NCI-H1092 treated with DMSO at 0.1 percent for 48 hours (cell line): Measurements from ENCODE around the gene IFI44.

Experiments used
- DNase-seq: peaks from one replicate; lab custom pipeline; 2025; lab: John Stamatoyannopoulos, UW

Gene IFI44, protein sequence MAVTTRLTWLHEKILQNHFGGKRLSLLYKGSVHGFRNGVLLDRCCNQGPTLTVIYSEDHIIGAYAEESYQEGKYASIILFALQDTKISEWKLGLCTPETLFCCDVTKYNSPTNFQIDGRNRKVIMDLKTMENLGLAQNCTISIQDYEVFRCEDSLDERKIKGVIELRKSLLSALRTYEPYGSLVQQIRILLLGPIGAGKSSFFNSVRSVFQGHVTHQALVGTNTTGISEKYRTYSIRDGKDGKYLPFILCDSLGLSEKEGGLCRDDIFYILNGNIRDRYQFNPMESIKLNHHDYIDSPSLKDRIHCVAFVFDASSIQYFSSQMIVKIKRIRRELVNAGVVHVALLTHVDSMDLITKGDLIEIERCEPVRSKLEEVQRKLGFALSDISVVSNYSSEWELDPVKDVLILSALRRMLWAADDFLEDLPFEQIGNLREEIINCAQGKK

DNA sequence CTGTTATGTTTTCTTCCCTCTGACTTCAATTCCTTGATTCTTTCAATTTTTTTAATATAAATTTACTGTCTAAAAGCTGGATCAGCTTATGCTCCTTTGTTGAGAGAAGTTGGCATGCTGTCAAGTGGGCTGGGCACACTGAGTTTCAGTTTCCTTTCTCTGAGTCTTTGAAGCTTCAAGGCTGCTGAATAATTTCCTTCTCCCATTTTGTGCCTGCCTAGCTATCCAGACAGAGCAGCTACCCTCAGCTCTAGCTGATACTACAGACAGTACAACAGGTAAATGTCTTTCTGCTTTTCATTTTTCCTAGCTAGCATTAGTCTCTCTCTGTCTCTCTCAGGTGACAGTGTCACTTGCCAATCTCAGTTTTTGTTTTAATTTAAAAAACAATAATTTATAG lies at the start of gene IFI44:
TSS of gene IFI44 (plus strand) at position 204 of the 400 bp plus-strand sequence. CDS start 365 bp downstream, outside the sequence.
- no peak for DNase-seq

DNA sequence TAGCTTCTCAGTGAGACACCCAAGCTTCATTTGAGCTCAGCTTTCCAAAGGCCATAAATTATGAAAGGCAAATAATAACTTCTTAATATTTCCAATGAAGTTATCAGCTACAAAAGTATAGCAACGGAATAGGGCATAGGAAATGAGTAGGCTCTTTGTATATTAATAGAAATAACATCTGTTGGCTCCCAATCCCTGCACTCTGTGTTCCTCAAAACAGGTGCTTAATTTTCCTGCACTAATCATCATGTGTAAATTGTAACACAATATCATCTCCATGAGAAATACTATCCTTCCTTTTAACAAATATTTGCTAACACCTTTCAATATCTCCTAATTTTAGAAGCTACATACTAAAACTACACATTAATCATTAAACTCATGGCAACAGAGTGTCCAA lies 48.6 kb upstream of the IFI44 start:
- no peak for DNase-seq

DNA sequence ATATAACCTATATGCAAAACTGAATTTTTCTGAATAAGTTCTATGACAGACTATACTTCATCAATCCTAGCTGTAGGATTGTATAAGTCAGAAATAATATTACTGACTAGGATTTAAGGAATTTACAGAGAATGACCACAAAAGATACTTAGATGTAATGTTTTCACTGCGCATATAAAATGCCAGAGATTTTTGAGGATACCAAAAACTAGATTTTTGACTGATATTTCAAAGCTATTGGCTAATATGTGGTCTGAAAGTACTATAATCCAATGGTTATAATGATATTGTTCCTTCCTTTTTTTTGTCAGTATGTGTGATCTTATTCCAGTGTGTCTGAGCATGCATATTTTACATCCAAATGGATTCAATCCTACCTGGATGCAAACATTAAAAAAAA lies 46.4 kb upstream of the IFI44 start:
- DNase-seq = no peak

DNA sequence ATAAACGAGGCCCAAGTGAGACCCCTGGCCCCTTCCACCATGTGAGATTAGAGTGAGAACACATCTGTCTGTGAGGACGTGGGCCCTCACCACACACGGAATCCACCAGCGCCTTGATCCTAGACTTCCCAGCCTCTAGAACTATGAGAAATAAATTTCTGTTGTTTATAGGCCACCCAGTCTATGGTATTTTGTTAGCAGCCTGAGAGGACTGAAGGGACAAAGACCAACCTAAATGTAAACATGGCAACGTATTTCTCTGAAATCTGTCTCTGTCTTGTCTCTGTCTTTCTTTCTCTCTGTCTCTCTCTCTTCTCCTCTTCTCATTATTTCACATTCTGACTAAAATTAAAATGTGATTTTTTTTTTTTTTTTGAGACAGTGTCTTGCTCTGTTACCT lies 45.0 kb upstream of the IFI44 start:
- no peak for DNase-seq

DNA sequence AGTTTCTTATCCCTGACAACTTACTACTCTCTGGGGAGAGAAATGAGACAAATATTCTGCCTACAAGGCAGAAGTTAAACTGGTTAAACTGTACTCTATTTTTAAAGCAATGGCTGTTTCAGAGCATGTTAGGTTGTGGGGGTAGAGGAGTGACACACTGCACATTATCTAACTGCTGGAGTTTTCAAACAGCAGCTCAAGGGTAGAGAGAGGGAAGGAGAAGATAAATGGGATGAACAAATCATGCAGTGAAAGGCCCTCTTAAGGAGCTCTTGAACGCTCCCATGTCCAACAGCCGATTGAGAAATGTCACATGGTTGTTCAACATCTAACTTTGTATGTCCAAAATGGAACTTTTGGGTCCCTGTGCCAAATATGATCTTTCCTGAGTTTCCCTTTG lies 43.4 kb upstream of the IFI44 start:
- DNase-seq = no peak

DNA sequence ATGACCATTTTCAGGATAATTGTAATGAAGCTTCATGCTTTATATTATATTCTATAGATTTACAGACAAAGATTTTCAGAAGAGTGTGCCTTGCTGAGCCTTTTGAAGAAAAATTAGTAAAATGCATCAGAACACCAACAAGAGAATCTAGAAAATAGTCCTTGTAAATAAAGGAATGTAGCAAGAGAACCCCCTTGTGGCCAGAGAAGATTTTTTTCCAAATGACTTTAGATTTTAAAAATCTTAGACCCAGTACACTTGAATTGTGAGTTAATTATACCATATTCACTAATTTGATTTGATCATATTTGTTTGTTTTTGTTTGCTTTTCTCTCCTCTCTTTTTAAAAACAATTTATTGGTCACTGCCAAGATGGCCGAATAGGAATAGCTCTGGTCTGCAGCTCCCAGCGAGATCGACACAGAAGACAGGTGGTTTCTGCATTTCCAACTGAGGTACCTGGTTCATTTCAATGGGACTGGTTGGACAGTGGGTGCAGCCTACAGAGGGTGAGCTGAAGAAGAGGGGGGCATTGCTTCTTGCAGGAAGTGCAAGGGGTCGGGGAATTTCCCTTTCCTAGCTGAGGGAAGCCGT lies 42.2 kb upstream of the IFI44 start:
- DNase-seq = no peak

DNA sequence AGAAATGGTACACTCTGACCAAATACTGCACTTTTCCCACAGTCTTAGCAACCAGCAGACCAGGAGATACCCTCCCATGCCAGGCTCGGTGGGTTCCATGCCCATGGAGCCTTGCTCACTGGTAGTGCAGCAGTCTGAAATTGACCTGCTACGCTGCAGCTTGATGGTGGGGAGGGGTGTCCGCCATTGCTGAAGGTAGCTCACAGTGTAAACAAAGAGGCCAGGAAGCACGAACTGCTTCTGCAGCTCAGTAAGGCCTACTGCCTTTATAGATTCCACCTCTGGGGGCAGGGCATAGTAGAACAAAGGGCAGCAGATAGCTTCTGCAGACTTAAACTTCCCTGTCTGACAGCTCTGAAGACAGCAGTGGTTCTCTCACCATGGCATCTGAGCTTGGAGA lies 41.7 kb upstream of the IFI44 start:
- DNase-seq = no peak

DNA sequence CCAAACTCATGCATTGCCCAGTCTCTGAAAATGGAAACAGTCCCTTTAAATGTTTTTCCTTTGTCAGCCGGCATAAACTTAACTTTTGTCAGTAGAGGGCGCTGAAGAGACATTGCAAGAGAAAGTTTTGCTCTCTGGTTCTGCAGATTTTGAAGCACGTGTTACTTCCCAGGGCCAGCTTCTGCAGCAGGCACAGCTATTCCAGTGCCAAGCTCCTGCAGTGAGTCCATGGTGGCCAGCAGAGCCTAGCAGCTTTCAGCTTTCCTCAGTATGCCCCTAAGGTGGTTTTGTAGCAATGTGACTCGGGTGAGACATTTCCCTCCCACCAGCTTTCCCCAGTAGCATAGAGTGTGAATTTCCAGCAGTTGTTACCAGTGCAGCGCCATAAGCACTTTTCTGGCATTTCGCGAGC lies 32.0 kb upstream of the IFI44 start:
- peak; percentile 31 for DNase-seq

DNA sequence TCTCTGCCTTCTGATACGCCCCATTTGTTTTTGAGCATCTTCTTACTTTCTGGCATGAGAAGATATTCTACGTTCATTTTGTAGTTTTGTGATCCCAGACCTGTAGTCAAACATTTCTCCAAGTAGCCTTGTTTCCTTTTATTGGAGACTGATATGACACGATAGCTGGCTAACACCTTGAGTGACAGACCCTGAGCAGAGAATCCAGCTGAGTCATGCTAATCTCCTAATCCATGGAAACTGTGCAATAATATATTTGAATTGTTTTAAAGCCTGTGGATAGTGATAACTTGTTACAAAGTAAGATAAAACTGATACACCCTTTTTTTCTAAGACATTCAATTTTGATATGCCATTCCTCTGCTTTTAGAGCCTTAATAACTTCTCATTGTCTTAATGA lies 30.6 kb upstream of the IFI44 start:
- DNase-seq = no peak

DNA sequence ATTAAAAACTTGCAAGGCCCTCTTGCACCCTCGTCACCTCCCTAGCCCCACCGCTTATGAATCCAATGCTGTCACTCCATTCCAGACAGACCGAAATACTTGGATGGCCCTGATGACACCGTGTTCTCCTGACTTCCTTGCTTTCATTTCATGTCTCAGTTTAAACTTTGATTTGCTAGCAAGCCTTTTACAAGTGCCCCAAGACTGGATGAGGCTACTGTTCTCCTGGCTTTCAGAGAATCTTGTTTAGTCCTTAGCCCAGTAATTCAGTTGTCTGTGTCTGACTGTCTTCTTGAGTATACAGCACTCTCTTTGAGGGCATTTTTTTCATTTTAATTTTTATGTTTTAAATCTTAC lies 30.2 kb upstream of the IFI44 start:
- DNase-seq = no peak

DNA sequence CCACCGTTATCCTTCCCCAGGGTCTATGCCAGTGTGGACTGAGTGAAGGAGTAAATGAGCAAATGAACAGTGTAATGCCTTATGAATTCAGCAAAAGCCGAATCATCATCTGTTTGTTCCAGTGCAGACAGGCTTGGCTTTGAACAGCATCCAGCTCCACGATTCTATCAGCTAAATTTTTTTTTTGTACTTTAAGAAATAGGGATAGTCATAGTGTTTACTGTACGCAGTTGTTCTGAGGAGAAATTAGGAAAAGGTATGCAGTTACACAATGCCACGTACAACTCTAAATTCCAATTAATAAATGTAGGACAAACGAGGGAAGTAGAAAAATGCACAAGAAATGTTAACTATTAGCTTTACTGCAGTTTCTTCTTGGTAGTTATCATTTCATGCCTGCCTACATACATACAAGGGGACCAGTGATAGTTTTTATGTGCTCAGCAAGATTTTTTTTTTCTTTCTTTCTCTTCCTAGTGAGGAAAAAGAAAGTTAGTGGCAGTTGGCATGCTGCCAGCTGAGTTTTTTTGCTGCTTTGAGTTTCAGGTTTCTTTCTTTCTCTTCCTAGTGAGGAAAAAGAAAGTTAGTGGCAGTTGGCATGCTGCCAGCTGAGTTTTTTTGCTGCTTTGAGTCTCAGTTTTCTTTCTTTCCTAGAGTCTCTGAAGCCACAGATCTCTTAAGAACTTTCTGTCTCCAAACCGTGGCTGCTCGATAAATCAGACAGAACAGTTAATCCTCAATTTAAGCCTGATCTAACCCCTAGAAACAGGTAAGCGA lies 29.6 kb upstream of the IFI44 start, which contains the start of gene IFI44L:
TSS of gene IFI44L (plus strand) at position 646 of the 777 bp plus-strand sequence. CDS start 7,468 bp downstream, outside the sequence.
- no peak for DNase-seq

DNA sequence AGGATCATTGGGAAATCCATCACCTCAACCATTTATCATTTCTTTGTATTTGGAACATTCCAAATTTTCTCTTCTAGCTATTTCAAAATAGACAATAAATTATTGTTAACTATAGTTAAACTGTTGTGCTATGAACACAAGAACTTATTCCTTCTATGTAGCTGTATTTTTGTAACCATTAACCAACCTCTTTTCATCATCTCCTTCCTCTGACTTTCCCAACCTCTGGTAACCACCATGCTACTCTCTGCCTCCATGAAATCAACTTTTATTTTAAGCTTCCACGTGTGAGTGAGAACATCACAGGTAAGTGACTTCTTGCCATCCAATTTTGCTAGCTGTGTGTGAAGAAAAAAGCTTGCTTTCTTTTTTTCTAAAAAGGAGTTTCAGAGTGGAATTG lies 29.0 kb upstream of the IFI44 start:
- no peak for DNase-seq

DNA sequence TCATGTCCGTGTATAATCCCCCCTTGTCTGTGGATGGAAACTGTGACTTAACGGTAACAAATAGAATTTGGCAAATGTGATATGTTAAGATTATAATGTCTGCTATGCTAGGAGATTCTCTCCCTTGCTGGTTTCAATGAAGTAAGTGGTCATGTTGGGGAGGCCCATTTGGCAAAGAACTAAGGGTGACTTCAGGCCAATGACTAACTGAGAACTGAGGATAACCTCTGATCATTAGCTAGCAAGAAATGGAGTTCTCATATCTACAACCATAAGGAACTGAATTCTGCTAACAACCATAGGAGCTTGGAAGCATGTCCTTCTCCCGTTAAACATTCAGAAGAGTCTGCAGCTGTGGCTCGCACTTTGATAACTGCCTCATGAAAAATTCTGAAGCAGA lies 27.1 kb upstream of the IFI44 start:
- DNase-seq = no peak

DNA sequence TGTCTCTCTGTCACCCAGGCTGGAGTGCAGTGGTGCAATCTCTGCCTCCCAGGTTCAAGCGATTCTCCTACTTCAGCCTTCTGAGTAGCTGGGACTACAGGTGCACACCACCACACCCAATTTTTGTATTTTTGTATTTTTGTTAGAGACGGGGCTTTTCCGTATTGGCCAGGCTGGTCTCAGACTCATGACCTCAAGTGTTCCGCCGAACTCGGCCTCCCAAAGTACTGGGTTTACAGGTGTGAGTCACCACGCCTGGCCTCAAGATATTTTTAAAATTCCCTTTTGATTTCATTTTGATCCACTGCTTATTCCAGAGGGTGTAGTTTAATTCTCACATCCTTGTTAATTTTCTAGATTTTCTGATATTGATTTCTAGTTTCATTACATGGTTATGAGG lies 25.6 kb upstream of the IFI44 start:
- DNase-seq = no peak

DNA sequence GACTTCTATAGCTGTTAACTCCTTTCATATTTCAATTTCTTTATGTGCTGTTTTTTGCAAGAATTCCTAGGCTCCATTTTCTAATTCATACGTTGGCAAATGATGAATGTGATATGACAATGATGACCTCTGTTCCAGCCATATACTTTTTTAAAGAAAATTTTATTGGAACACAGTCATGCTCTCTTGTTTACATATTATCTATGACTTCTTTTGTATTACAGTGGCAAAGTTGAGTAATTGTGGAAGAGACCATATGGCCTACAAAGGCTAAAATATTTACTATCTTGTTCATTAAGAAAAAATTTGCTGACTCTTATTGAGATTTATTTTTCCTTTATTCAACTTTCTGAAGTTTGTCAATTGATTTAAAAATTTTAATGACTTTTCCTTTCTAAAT lies 22.3 kb upstream of the IFI44 start:
- DNase-seq = no peak

DNA sequence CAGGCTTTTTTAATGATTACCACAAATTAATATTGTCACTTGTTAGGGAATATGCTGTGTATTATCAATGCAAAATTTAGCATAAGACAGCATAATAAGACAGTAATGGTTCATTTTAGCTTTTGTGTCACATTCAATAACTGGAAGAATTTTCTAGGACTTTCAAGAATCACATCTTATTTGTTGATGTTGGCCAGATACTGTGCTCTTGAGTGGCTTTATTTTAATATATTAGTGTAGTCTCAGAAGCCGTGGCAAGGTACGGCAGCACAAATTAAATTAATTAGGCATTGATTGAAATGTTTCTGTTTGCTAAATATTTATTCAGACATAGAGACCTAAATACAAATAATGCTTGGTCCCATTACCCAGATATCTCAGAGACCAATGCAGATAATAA lies 19.0 kb upstream of the IFI44 start:
- DNase-seq = no peak

DNA sequence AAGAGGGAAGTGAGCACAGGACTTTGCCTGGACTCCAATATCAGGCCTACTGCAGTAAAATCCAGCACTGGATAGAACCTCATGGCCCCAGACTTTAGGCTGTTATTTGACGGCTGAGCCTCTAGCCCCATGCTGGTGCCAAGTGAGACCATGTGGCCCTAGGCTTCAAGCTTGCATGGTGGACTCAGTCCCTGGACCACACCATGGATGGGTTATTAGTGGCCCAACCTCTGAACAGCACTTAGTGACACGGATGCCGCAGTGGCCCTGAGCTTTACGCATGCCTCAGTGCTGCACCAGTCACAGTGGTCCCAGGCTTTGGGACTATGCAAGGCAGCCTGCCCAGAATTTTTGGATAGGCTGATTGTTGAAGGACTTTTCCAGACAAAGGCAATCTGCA lies 16.4 kb upstream of the IFI44 start:
- DNase-seq = no peak

DNA sequence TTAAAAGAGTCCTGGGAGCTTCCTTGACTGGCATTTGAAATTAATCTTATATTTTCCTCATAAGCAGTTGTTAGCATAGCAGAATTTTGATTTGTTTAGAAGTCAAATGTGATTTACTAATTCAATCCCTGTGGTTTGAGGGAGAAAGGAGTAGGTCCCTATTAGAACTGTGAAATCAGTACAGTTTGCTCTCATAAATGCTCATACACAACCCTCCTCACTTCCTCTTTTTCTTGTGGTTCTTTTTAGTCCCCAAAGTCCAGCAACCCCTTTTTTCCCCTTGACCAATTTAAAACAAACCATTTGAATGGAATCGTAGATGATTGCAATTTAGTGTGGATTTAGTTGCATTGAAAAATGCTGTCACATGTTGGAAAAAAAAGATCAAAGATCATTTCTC lies 9.2 kb upstream of the IFI44 start:
- no peak for DNase-seq

DNA sequence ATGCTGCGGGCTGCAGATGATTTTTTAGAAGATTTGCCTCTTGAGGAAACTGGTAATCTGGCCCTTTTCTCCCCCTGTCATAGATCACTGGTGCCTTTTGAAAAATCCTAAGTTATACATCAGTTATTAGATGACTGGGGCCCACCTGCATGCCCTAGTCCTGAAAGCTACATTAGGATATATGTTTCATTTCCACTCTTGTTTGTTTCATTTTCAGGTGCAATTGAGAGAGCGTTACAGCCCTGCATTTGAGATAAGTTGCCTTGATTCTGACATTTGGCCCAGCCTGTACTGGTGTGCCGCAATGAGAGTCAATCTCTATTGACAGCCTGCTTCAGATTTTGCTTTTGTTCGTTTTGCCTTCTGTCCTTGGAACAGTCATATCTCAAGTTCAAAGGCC lies 8.1 kb upstream of the IFI44 start:
- DNase-seq = no peak

DNA sequence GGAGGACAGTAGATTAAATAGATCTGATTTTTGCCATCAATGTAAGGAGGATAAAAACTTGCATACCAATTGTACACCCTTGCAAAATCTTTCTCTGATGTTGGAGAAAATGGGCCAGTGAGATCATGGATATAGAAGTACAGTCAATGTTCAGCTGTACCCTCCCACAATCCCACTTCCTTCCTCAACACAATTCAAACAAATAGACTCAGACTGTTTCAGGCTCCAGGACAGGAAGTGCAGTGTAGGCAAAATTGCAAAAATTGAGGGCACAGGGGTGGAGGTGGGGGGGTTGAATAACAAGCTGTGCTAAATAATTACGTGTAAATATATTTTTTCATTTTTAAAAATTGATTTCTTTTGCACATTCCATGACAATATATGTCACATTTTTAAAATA lies 3.9 kb upstream of the IFI44 start:
- DNase-seq = no peak

DNA sequence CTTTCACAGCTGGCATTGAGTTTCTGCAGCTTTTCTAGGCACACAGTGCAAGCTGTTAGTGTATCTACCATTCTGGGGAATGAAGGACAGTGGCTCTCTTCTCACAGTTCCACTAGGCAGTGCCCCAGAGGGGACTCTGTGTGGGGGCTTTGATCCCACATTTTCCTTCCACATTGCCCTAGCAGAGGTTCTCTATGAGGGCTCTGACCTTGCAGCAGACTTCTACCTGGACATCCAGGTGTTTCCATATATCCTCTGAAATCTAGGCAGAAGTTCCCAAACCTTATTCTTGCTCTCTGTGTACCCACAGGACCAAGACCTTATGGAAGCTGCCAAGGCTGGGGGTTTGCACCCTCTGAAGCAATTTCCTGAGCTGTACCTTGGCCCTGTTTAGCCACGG lies 2.4 kb upstream of the IFI44 start:
- DNase-seq = no peak

DNA sequence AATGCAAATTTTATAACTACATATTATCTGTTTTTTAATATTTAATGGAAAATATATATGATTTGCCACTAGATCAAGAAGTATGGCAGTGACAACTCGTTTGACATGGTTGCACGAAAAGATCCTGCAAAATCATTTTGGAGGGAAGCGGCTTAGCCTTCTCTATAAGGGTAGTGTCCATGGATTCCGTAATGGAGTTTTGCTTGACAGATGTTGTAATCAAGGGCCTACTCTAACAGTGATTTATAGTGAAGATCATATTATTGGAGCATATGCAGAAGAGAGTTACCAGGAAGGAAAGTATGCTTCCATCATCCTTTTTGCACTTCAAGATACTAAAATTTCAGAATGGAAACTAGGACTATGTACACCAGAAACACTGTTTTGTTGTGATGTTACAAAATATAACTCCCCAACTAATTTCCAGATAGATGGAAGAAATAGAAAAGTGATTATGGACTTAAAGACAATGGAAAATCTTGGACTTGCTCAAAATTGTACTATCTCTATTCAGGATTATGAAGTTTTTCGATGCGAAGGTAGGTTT lies 556 bp downstream of the IFI44 start:
- DNase-seq = no peak

DNA sequence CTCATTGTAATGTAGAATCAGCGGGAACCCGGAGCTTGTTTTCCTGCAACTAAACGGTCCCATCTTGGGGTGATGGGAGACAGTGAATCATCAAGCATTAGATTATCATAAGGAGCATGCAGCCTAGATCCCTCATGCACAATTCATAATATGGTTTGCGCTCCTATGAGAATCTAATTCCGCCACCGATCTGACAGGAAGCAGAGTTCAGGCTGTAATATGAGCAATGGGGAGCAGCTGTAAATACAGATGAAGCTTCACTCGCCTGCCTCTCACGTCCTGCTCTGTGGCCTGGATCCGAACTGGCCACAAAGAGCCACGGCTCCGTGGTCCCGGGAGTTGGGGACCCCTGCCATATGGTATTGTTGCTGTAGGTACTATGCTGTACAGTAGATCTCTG lies 1.6 kb downstream of the IFI44 start:
- DNase-seq = no peak
